Glomerular endothelial cell (primary cell): ENCODE results near the gene FOSL1. TPM values are rescaled to one million over a fixed set of nuclear protein-coding genes. Genes with fewer than 3 reads are reported as not detected.

ENCODE experiments used
- DNase-seq: peaks from one replicate; pipeline ENCODE4 v3.0.0-alpha.2; 2011; ENCODE audit warnings: low read depth, low spot score; ENCODE audit errors: extremely low read depth
- total RNA-seq: library from RNA; depleted of rRNA; stranded (reverse); fragments of >200 nt; gene quantifications from 2 replicates; pipeline ENCODE4 v1.2.3, GENCODE V29; 2015

Gene FOSL1
- total RNA-seq, 1 donor from 2014 or later, result 71.4 TPM

DNA sequence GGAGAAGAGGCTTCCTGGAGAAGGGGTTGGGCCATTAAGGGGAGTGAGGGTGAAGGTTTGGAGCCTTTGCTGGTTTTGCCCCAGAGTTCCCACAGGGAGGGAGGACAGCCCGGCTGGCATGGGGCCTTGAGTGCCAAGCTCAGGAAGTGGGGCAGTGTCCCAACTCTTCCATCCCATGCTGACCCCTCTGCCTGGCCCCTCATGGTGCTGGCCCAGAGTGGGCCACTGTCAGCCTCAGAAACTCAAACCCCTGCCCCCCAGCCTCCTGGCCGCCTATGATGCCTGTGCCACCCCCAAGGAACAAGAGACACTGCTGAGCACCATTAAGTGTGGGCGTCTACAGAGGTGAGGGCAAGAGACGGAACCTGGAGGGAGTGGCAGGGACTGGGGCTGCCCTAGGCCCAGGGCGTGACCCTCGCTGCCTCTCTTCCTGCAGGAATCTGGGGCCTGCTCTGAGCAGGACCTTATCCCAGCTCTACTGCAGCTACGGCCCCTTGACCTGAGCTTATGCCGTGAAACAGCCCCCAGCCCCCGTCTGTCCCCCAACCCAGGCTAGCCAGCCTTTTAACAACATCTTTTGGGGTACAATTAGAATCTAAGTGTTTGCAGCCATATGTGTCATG lies 34.5 kb downstream of the FOSL1 start:
- no peak for DNase-seq

DNA sequence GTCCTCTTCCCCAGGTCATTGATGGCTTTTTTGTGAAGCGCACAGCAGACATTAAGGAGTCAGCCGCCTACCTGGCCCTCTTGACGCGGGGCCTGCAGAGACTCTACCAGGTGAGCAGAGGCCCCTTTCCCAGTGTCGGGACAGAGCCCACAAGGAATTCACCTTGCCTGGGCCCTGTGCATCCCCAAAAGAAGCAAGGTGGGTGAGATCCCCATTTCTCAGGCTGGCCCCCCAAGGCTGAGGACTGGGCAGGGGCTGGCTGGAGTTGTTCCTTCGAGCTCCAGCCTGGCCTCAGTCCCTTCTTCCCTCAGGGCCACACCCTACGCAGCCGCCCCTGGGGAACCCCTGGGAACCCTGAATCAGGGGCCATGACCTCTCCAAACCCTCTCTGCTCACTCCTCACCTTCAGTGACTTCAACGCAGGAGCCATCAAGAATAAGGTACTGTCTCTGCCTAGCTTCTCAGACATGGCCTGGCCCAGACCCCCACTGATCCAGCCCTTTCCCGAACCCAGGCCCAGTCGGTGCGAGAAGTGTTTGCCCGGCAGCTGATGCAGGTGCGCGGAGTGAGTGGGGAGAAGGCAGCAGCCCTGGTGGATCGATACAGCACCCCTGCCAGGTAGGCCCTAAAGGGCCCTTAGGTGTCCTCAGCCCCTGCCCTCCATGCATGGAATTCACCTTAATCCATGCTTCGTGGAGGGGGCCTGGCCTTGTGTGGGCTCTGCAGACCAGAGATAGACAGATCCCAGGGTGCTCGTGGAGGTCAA lies 35.3 kb downstream of the FOSL1 start:
- no peak for DNase-seq

DNA sequence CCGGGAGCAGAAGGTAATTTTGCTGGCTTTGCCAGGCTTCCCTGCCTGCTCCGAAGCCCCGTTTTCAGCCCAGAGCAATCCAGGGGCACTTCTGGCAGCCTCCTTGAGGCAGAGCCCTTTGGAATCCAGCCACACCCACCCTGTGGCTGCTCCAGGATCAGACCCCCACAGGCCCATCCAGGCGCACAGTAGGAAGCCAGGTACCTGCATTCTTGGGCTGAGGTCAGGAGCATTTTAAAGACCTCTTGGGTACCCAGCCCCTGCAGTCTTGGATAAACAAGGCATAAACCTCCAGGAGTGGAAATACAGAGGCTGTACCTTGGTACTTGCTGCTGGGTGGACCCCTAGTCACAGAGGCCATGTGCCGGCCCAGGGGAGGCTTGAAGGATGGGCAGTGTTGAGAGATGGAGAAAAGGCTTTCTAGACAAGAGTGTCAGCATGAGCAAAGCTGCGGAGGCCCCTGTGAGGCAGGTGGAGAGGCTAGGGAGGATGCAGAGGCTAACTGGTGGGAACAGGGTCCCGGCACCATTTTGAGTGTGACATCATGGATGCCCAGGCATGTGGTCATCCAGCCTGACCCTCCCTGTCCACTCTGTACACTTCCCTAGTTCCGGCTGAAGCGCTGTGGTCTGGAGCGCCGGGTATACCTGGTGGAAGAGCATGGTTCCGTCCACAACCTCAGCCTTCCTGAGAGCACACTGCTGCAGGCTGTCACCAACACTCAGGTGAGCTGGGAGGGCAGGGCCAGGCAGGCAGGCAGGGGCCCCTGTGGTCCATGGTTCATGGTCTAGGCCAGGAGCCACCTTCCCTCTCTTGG lies 36.1 kb downstream of the FOSL1 start:
- DNase-seq, result no peak

DNA sequence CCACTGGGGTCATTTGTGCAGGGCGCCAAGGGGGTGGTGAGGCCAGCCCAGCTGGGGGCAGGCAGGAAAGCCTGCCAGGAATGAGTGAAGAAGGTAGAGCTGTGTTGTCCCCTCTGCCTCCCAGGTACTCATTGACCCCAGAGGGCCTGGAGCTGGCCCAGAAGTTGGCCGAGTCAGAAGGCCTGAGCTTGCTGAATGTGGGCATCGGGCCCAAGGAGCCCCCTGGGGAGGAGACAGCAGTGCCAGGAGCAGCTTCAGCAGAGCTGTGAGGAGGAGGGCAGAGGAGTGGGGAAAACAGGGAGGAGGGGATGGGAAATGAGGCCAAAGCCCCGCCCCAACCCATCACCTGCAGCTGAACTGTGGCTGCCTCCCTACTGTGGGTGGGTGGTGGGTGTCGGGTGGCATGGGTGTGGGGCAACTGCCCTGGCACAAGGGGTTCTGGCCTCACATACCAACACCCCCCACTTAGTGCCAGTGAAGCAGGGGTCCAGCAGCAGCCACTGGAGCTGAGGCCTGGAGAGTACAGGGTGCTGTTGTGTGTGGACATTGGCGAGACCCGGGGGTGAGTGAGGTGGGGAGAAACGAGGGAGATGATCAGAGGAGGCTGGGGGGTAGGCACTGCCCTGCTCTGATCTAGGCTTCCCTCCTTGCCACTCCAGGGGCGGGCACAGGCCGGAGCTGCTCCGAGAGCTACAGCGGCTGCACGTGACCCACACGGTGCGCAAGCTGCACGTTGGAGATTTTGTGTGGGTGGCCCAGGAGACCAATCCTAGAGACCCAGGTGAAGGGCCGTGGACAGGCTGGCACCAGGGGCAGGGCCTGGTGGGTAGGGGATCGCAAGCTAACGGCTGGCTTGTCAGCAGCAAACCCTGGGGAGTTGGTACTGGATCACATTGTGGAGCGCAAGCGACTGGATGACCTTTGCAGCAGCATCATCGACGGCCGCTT lies 37.0 kb downstream of the FOSL1 start:
- no peak for DNase-seq

DNA sequence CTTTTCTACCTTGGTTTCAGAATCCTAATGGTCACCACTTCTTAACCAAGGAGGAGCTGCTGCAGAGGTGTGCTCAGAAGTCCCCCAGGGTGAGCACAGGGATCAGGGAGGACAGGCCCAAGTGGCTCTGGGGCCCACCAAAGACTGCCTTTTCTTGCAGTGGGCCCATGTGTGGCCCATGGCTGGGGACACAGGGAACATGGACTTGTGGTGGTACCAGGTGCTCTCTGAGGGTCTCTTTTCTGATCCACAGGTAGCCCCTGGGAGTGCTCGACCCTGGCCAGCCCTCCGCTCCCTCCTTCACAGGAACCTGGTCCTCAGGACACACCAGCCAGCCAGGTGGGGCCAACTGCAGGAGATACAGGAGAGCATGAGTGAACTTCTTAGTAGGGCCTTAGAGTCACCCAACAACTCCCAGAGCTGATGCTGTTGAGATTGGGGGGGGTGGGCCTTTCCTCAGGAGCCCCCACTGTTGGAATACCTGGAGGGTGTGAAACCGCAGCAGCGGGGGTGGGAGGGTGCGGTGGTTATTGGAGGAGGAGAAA lies 37.9 kb downstream of the FOSL1 start:
- no peak for DNase-seq

DNA sequence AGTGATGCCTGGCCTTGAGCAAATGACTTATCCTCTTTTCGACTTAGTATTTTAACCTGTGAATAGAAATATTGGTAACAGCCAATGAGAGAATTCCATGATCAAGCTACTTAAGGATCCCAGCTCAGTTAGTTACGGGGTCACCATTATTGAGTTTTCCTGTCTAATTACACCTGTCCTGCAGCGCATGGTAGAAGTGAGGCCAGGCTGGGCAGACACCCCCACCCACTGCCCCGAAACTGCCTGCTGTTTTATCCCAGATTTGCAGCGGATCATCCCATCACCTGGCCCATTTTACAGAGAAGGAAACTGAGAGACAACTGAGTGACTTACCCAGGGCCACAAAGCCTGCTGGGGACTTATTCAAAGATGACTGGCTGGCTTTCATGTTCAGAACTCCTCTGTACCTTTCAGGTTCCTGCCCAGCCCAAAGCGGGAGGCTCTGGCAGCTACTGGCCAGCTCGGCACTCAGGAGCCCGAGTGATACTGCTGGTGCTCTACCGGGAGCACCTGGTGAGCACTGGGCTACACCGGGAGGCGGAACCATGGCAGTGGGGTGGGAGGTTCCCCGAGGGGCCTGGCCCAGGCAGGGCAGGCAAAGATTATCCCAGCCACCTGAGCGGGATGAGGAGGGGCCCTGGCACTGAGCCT lies 38.5 kb downstream of the FOSL1 start:
- no peak for DNase-seq

DNA sequence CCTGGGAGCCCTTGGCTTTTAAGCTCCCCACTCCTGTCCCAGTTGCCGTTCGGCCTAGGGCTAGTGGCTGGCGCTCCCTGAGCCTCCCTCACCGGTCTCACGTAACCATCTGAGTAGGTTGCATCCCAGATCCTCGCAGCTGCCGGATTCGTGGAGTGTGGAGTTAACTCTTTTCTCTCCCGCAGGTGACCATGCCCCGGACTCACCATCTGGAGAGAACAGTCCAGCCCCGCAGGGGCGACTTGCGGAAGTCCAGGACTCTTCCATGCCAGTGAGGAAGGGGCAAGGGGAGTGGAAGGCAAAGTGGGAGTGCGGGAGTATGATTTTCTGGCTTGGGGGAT lies 39.1 kb downstream of the FOSL1 start:
- no peak for DNase-seq

DNA sequence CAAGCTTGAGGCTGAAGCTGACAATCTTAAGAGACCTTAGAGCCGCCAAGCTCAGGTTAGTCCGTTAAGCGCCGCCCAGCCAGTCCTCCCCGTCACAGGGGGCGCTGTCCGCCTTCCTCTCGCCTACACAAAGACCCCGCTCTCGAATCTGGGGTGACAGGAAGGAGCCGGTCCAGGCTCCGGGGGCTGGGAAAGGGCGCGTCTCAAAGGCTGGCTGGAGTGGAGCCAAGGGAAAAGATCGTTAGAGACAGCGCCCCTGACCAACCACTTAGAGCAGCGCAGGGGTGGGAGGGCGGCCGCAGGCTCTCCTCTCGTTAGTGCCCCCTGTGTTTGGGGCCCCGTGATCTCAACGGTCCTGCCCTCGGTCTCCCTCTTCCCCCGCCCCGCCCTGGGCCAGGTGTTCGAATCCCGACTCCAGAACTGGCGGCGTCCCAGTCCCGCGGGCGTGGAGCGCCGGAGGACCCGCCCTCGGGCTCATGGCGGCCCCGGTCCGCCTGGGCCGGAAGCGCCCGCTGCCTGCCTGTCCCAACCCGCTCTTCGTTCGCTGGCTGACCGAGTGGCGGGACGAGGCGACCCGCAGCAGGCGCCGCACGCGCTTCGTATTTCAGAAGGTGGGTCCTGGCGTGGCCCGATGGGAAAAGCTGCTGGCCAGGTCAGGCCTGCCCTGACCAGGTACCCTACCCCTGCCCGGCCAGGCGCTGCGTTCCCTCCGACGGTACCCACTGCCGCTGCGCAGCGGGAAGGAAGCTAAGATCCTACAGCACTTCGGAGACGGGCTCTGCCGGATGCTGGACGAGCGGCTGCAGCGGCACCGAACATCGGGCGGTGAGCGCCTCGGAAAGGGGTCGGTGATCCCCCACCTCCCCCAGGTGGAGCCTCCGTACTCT lies 39.7 kb downstream of the FOSL1 start, which contains the start of gene MUS81:
MUS81 (plus strand) TSS at position 156 of the 887 bp plus-strand sequence; CDS start at position 477, 321 bp downstream.
- DNase-seq, result no peak

DNA sequence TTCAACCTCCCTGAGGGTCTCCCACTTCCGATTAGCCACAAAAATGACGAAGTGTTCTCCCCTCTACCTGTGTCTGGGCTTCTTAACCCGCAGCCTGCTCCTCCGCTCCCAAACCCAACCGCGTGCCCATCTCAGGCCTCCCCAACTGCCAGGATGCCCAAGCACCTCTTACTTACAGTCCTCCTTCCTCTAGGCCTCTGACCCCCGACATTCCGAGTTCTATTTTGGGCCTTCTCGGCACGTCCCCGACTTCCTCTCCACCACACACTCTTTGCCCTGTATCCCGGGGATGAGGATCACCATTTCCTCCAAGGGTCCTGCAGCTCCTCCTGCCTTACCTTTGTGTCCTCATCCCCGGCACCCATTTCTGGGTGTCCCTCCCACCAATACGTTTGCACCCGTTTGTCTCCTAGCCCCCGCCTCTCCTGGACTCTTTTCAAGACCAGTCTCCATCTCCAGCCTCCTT lies 40.3 kb downstream of the FOSL1 start:
- DNase-seq, result peak; percentile 16

DNA sequence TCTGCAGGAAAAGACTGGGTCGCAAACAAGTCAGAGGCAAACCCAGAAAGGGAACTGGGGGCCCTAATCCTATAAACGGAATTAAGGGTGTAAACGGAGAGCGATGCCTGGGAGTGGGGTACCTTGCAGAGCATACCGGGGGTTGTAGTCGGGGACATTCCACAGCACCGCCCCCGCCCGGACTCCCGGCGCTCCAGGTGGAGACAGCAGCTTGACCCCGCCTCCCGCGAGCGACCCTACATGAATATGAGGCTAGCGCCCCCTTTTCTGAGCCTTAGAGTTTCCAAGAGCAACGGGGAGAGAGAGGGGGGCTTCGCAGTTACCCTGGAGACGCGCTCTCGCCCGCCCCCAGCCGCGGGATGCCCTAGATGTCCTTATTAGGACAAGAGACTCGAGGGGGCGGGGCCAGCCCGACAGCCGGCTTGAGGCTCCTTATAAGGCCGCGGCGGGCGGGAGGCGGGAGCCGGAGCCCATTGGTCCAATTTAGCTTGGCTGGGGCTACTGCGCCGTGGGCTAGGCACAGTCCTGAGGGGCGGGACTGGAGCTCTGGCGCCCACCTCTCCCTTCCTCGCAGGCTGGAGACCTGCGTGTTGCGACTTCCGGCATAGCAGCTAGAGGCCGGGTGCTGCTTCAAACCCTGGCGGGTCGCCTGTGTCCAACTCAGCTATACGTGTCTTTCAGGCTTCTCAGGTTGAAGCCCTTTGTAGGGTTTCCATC lies 40.9 kb downstream of the FOSL1 start:
- peak; percentile 41 for DNase-seq

DNA sequence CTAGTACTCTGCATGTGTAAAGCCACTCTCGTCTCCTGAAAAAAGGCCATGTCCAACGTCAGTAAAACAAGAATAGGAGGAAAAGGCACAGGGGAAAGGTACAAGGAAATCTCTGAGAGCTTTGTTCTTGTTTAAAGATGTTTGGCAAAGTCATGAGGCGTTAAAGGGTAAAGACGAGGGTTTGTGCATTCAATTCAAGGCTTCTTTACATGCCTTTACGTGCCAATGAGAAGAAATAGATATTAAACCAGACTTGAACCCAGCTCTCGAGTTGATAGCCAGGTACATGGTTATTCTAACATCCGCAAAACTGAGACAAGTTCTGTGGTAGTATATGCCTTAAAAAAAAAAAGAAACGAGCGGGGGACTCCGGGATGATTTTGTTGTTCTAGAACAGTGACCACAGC lies 41.5 kb downstream of the FOSL1 start:
- no peak for DNase-seq

DNA sequence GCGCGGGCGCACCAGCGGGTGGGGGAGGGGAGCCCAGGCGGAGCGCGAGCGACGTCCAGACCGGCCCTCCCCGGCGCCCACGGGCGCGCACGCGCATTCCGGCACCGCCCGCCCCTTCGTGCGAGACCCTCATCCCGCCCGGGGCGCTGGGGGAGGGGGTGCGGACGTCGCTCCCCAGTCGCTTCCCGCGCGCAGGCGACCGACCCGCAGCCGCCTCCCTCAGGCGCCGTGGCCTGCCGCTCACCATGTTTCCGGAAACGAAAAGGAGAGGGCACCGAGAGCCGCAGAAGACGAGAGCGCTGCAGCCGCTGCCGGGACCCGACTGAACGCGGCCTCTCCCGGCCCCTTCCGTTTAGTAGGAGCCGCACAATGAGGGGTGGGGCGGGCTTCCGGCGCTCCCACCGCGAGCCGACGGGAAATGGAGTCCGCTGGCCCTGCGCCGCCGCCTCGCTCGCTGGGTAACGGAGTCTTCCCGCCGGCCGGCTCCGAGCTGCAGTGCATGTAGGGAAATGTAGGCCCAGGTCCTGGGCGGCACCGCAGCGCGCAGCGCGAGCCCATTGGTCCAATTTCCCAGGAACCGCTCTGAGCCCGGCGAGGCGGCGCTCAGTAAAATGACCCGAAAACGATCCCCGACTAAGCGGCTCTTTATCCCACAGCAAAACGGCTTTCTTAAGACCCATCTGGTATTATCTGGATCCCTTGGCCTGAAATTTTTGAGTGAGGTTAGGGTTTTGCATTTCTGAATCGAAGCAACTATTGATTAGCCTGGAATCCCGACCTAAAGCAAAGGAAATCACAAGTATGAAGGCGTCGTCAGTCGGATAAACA lies 42.1 kb downstream of the FOSL1 start, which contains the start of gene CFL1:
CFL1 (minus strand) TSS at position 328 of the 828 bp plus-strand sequence; CDS start at position 247, 81 bp downstream.
- DNase-seq, result no peak

DNA sequence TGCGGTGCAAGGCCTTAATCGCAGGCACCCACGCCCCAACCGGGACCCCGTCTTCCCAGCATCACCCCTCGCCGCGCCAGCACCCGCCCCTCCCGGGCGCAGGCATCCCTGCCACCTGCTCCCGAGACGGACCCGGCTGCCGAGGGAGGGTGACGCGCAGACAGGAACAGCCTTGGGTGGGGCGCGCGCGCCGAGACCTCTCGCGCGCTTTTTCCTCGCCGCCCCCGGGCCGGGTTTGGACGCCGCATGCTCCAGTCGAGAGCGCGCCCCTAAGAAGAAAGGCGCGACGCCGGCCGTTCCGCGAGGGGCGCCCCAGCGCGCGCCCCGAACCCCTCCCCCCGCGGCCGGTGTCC lies 42.7 kb downstream of the FOSL1 start:
- no peak for DNase-seq

DNA sequence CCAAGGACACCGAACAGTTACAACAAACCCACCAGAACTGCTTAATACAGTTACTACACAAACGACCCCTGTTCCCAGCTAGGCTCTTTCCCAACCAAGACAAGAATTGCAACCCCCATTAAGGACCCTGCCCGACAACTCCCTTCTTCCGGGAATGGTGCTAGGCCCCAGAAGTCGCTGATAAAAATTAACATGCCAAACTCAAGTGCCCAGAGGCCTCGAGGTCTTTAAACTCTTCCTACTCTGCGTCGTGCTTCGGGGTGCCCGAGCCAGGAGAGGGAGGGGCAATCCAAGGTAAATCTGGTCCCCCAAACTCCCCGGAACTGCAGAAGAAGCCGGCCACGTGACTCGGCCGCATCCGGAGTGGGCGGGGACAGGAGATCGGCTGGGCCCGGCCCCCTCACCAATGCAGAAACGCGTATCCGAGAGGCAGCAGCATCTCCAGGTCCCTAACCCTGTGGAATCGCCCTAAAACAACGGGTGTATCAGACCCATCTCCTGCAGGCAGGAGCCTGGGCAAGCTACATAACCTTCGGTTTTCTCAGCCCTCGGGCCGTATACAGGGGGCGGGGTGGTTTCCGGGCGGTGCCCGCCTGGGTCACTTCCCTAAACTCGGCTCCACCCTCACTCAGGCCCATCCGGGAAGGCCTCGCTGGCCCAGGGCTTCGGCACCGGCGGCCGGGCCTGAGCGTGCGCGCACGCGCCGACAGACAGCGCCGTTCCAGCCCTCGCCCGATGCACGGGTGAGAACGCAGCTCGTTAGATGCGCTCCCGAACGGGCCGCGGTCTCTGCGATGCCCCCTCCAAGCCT lies 43.3 kb downstream of the FOSL1 start:
- no peak for DNase-seq

DNA sequence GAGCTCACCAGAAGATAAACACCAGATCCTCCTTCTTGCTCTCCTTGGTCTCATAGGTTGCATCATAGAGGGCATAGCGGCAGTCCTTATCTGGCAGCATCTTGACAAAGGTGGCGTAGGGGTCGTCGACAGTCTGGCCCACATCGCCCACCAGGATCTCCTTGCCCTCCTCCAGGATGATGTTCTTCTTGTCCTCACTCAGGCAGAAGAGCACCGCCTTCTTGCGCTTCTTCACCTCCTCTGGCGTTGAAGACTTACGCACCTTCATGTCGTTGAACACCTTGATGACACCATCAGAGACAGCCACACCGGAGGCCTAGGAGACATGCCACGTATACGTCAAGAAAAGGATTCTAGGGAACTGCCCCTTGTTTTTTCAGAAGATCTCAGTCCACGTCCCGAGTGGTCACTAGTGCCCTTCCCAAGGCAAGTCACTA lies 44.2 kb downstream of the FOSL1 start:
- DNase-seq, result no peak
